NCI-H1105 (cell line): ENCODE results near the gene MT2A.

ENCODE experiments used
- DNase-seq: peaks from one replicate; lab custom pipeline; 2025; lab: John Stamatoyannopoulos, UW

Gene MT2A

GRCh38 chr16:56639045-56639444, 30.7 kb downstream of the MT2A start:
- no peak for DNase-seq

GRCh38 chr16:56640076-56640475, 31.7 kb downstream of the MT2A start:
- DNase-seq, result no peak

- no peak for DNase-seq
These were observed 32.8 kb downstream of the MT2A start for GRCh38 chr16:56641166-56641565.

GRCh38 chr16:56643080-56643778, 34.8 kb downstream of the MT2A start:
- no peak for DNase-seq

- DNase-seq, result no peak
These were observed 35.4 kb downstream of the MT2A start for GRCh38 chr16:56643833-56644232.

- DNase-seq, result no peak
These were observed 36.9 kb downstream of the MT2A start for GRCh38 chr16:56645311-56645710.

GRCh38 chr16:56645838-56646237, 37.5 kb downstream of the MT2A start:
- no peak for DNase-seq

- no peak for DNase-seq
These were observed 39.5 kb downstream of the MT2A start for GRCh38 chr16:56647641-56648431.

GRCh38 chr16:56649271-56649670, 40.9 kb downstream of the MT2A start:
- DNase-seq, result no peak

GRCh38 chr16:56649820-56650219, 41.4 kb downstream of the MT2A start:
- DNase-seq, result no peak

- DNase-seq, result no peak
These were observed 43.2 kb downstream of the MT2A start, which contains the start of gene MT1B for GRCh38 chr16:56651586-56651985. Gene MT1B, plus strand, starts transcription at chr16:56651886. Its CDS starts 68 bp downstream, at chr16:56651954.

- DNase-seq, result no peak
These were observed 44.2 kb downstream of the MT2A start for GRCh38 chr16:56652600-56652999.

GRCh38 chr16:56653218-56653617, 44.8 kb downstream of the MT2A start:
- no peak for DNase-seq

- DNase-seq, result peak; percentile 41
These were observed 49.4 kb downstream of the MT2A start, which contains the start of gene MT1F for GRCh38 chr16:56657555-56658326. Gene MT1F, plus strand, starts transcription at chr16:56657959. Its CDS starts 100 bp downstream, at chr16:56658059.

- DNase-seq, result no peak
These were observed 50.0 kb downstream of the MT2A start for GRCh38 chr16:56658327-56658875.
